Adrenal gland (tissue), 5 donors: Measurements from ENCODE around the gene HSD17B2.

Source experiments
- CTCF ChIP-seq, 6 experiments: fragments of 450-650 bp in 4 of 6; fragments of 200-600 bp in 2 of 6; sonication (generic) in 1 of 6; IDR thresholded peaks; 1 replicate in 5 of 6; 2 replicates in 1 of 6; pipeline versions ENCODE4 v1.5.1 to v1.8.0; 2016 to 2021; ENCODE audit warnings: antibody characterized with exemption in 6 of 6, mild to moderate bottlenecking in 2 of 6, moderate library complexity in 1 of 6
- POLR2A ChIP-seq, 2 donors: fragments of 450-650 bp; IDR thresholded peaks; one replicate each; pipeline ENCODE4 v1.6.1; 2017; ENCODE audit warnings: antibody characterized with exemption in 2 of 2, mild to moderate bottlenecking in 2 of 2, moderate library complexity in 1 of 2
- donor health status: DM: no; HTN: no; CAD: no.

DNA sequence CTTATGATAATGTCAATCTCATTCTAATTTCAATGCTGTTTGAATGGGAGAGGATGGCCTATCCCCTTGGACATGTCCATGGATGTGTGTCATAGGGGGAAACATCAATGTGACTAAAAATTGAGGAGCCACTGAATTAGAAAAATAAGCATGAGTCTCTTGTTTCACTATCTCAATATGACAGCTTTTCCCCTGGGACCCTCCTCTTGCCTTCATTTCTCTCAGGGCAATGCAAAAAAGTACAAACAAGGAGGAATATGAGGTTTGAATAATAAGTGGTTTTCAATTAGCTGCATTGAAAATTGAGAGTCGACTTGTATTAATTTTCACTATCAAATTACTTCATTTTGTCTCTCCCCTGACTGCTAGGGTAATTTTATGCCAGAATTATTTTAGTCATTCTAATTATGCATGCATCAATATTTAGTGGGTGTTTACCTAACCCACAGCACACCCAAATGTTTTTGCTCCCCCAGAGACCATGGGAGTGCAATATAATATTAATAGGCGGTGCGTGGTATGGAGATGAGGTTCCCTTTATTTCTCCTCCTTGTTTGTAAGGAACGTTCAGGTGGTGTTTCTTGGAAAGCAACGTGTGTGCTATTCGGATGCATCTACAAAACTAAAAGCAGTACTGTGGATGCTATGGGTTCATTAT, 17.0 kb upstream of the HSD17B2 start:
- TF ChIP-seq POLR2A (IDR thresholded peaks at IDR 0.05) = no peak
- TF ChIP-seq CTCF (IDR thresholded peaks at IDR 0.05) = no peak
